ENCODE data around the gene APOBEC3C.
"Not testable (repeated sequence)": the region's sequence is repeated elsewhere in the genome, so short reads cannot be mapped to it uniquely, and the experiment has no call there.

- TF ChIP-seq, protein P1, sequence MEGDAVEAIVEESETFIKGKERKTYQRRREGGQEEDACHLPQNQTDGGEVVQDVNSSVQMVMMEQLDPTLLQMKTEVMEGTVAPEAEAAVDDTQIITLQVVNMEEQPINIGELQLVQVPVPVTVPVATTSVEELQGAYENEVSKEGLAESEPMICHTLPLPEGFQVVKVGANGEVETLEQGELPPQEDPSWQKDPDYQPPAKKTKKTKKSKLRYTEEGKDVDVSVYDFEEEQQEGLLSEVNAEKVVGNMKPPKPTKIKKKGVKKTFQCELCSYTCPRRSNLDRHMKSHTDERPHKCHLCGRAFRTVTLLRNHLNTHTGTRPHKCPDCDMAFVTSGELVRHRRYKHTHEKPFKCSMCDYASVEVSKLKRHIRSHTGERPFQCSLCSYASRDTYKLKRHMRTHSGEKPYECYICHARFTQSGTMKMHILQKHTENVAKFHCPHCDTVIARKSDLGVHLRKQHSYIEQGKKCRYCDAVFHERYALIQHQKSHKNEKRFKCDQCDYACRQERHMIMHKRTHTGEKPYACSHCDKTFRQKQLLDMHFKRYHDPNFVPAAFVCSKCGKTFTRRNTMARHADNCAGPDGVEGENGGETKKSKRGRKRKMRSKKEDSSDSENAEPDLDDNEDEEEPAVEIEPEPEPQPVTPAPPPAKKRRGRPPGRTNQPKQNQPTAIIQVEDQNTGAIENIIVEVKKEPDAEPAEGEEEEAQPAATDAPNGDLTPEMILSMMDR (IDR thresholded peaks at IDR 0.05; ENCODE audit: insufficient read depth, low read length, poor library complexity, severe bottlenecking): not testable (repeated sequence)
- not testable (repeated sequence) for TF ChIP-seq EZH2phosphoT487 (conservative IDR thresholded peaks at IDR 0.05; ENCODE audit: low read length)
Observed at GRCh38 chr22:39013561-39013941, 506 bp upstream of the APOBEC3C start.
